ENCODE measurements around the gene SCNN1A. TPM values are rescaled to one million over a fixed set of nuclear protein-coding genes. Genes with fewer than 3 reads are reported as not detected.

SCNN1A gene
- total RNA-seq, 2 experiments from 2014 or later = 2.3 to 3.8 TPM

- intact Hi-C loops (cut with micrococcal nuclease) = no loop called here
- Mint-ChIP-seq H3K27ac (no peak overlapping the region), H3K9me3 (no peaks in the 10 kb centered on the region), H3K4me3 (no peak overlapping the region), H3K27me3 (peaks cover 8% of the 10 kb centered on the region), H3K36me3 (ENCODE audit: low read depth) (no peaks in the 10 kb centered on the region), H3K4me1 (ENCODE audit: low read depth) (peaks cover 20% of the 10 kb centered on the region)
- ATAC-seq (no peak), DNase-seq (no peak)
- POLR2A ChIA-PET = interaction anchor here (0.7 kb wide), 1 partner anchor 46 kb away, joined by 3 read pairs; no protein-coding TSS in a partner anchor
- CTCF ChIA-PET = no interaction called here
- TF ChIP-seq CTCF (IDR thresholded peaks at IDR 0.05) = no peak
These were observed 61.9 kb downstream of the SCNN1A start for GRCh38 chr12:6313326-6313940.

GRCh38 chr12:6312529-6313325 lies 62.6 kb downstream of the SCNN1A start:
- ChIA-PET POLR2A (interaction anchor here (0.8 kb wide), 1 partner anchor 10 kb away, joined by 3 read pairs; no protein-coding TSS in a partner anchor), CTCF (no interaction called here)
- DNase-seq = peak; percentile 49
- no peak overlapping the region for H3K27ac Mint-ChIP-seq
- H3K4me3 Mint-ChIP-seq = no peak overlapping the region
- H3K36me3 Mint-ChIP-seq (ENCODE audit: low read depth) = no peaks in the 10 kb centered on the region
- H3K9me3 Mint-ChIP-seq = no peaks in the 10 kb centered on the region
- peaks cover 8% of the 10 kb centered on the region for H3K27me3 Mint-ChIP-seq
- H3K4me1 Mint-ChIP-seq (ENCODE audit: low read depth) = peaks cover 13% of the 10 kb centered on the region
- ATAC-seq = peak; percentile 78
- intact Hi-C loops (cut with micrococcal nuclease) = no loop called here
- no peak for TF ChIP-seq CTCF (IDR thresholded peaks at IDR 0.05)

- no peak overlapping the region for H3K27ac Mint-ChIP-seq
- CTCF ChIA-PET = no interaction called here
- no peak for TF ChIP-seq CTCF (IDR thresholded peaks at IDR 0.05)
- DNase-seq (no peak), ATAC-seq (no peak)
- H3K9me3 Mint-ChIP-seq = no peaks in the 10 kb centered on the region
- H3K4me1 Mint-ChIP-seq (ENCODE audit: low read depth) = peaks cover 11% of the 10 kb centered on the region
- H3K4me3 Mint-ChIP-seq = no peak overlapping the region
- POLR2A ChIA-PET = interaction anchor here (0.8 to 1.2 kb wide), 2 partner anchors 8 to 11 kb away, joined by 3 read pairs; no protein-coding TSS in a partner anchor
- H3K27me3 Mint-ChIP-seq = peaks cover 8% of the 10 kb centered on the region
- no peaks in the 10 kb centered on the region for H3K36me3 Mint-ChIP-seq (ENCODE audit: low read depth)
- intact Hi-C loops (cut with micrococcal nuclease) = no loop called here
These were observed 63.4 kb downstream of the SCNN1A start for GRCh38 chr12:6311822-6312528.

- Mint-ChIP-seq H3K9me3 (no peaks in the 10 kb centered on the region), H3K4me3 (peak overlapping the region; percentile 10), H3K27ac (no peak overlapping the region), H3K4me1 (ENCODE audit: low read depth) (peaks cover 11% of the 10 kb centered on the region), H3K27me3 (peaks cover 8% of the 10 kb centered on the region), H3K36me3 (ENCODE audit: low read depth) (no peaks in the 10 kb centered on the region)
- ATAC-seq = no peak
- DNase-seq = no peak
- TF ChIP-seq CTCF (IDR thresholded peaks at IDR 0.05) = no peak
- ChIA-PET CTCF (interaction anchor here (0.9 kb wide), 1 partner anchor 9 kb away, joined by 3 read pairs; no protein-coding TSS in a partner anchor), POLR2A (interaction anchor here (1.2 kb wide), 1 partner anchor 9 kb away, joined by 3 read pairs; no protein-coding TSS in a partner anchor)
- intact Hi-C loops (cut with micrococcal nuclease) = no loop called here
These were observed 64.4 kb downstream of the SCNN1A start for GRCh38 chr12:6310771-6311610.
